Type B pancreatic cell (in vitro differentiated cells): ENCODE results near the gene ISCA1. TPM values are rescaled to one million over a fixed set of nuclear protein-coding genes. Genes with fewer than 3 reads are reported as not detected.

Source experiments
- DNase-seq: peaks from one replicate; pipeline ENCODE4 v3.0.0; 2021; ENCODE audit warnings: mixed read lengths; ENCODE audit not compliant: unreplicated experiment; ENCODE audit errors: extremely low spot score
- H3K27ac Mint-ChIP-seq: 2 replicates; pipeline ENCODE4 v1.8.0; 2021; ENCODE audit warnings: mild to moderate bottlenecking, mixed read lengths
- H3K27me3 Mint-ChIP-seq: 2 replicates; pipeline ENCODE4 v1.8.0; 2021; ENCODE audit warnings: mixed read lengths
- H3K36me3 Mint-ChIP-seq: 2 replicates; pipeline ENCODE4 v1.8.0; 2021; ENCODE audit warnings: mixed read lengths
- H3K4me1 Mint-ChIP-seq: one replicate; pipeline ENCODE4 v1.8.0; 2021; ENCODE audit warnings: mixed read lengths; ENCODE audit not compliant: unreplicated experiment
- H3K4me3 Mint-ChIP-seq: 2 replicates; pipeline ENCODE4 v1.8.0; 2021; ENCODE audit warnings: mild to moderate bottlenecking, mixed read lengths
- H3K9me3 Mint-ChIP-seq: 2 replicates; pipeline ENCODE4 v1.8.0; 2021; ENCODE audit warnings: mixed read lengths
- CTCF ChIP-seq: fragments of 200-600 bp; sonication (generic); conservative IDR thresholded peaks from 2 replicates; pipeline ENCODE4 v1.5.0; 2021; ENCODE audit warnings: antibody characterized with exemption, mild to moderate bottlenecking
- total RNA-seq: library from RNA; stranded (reverse); gene quantifications from 2 replicates; pipeline ENCODE4 v1.2.1, GENCODE V29; 2021; ENCODE audit warnings: low replicate concordance

ISCA1 gene
- total RNA-seq, 1 donor from 2014 or later, result 36.8 TPM

- peaks cover 27% of the 10 kb centered on the region for H3K4me1 Mint-ChIP-seq
- TF ChIP-seq CTCF, result no peak
- no peaks in the 10 kb centered on the region for H3K27me3 Mint-ChIP-seq
- H3K27ac Mint-ChIP-seq, result no peak overlapping the region
- no peaks in the 10 kb centered on the region for H3K9me3 Mint-ChIP-seq
- no peak overlapping the region for H3K4me3 Mint-ChIP-seq
- peaks cover 35% of the 10 kb centered on the region for H3K36me3 Mint-ChIP-seq
- DNase-seq, result no peak
Observed at GRCh38 chr9:86274821-86275643, 7.3 kb downstream of the ISCA1 start.

GRCh38 chr9:86272221-86272620 is 10.1 kb downstream of the ISCA1 start:
- no peak for TF ChIP-seq CTCF
- Mint-ChIP-seq H3K27me3 (no peaks in the 10 kb centered on the region), H3K4me3 (no peak overlapping the region), H3K4me1 (peaks cover 11% of the 10 kb centered on the region), H3K27ac (no peak overlapping the region), H3K36me3 (peaks cover 38% of the 10 kb centered on the region), H3K9me3 (no peaks in the 10 kb centered on the region)
- no peak for DNase-seq

GRCh38 chr9:86263876-86264275 is 18.5 kb downstream of the ISCA1 start:
- TF ChIP-seq CTCF, result no peak
- no peaks in the 10 kb centered on the region for H3K27me3 Mint-ChIP-seq
- peaks cover 20% of the 10 kb centered on the region for H3K4me1 Mint-ChIP-seq
- no peak overlapping the region for H3K27ac Mint-ChIP-seq
- no peak for DNase-seq
- H3K9me3 Mint-ChIP-seq, result no peaks in the 10 kb centered on the region
- no peak overlapping the region for H3K4me3 Mint-ChIP-seq
- H3K36me3 Mint-ChIP-seq, result peaks cover 31% of the 10 kb centered on the region

- no peak overlapping the region for H3K4me3 Mint-ChIP-seq
- H3K36me3 Mint-ChIP-seq, result peaks cover 31% of the 10 kb centered on the region
- H3K9me3 Mint-ChIP-seq, result no peaks in the 10 kb centered on the region
- no peak overlapping the region for H3K27ac Mint-ChIP-seq
- no peaks in the 10 kb centered on the region for H3K27me3 Mint-ChIP-seq
- H3K4me1 Mint-ChIP-seq, result peaks cover 20% of the 10 kb centered on the region
- DNase-seq, result no peak
- no peak for TF ChIP-seq CTCF
Observed at GRCh38 chr9:86262492-86262891, 19.8 kb downstream of the ISCA1 start.

GRCh38 chr9:86259557-86259956 is 22.8 kb downstream of the ISCA1 start, which contains the start of gene C9orf153:
Gene C9orf153 (minus strand): TSS chr9:86259657. CDS start chr9:86229603, 30,054 bp downstream.
- H3K36me3 Mint-ChIP-seq, result peaks cover 21% of the 10 kb centered on the region
- H3K27me3 Mint-ChIP-seq, result no peaks in the 10 kb centered on the region
- no peak for TF ChIP-seq CTCF
- peaks cover 12% of the 10 kb centered on the region for H3K4me1 Mint-ChIP-seq
- H3K4me3 Mint-ChIP-seq, result no peak within 1 kb of the TSS
- DNase-seq, result no peak
- no peaks in the 10 kb centered on the region for H3K9me3 Mint-ChIP-seq
- no peak within 1 kb of the TSS for H3K27ac Mint-ChIP-seq
